Heart right ventricle (tissue), 16 donors: ENCODE measurements around the gene GRIA3. TPM values are rescaled to one million over a fixed set of nuclear protein-coding genes. Genes with fewer than 3 reads are reported as not detected.

Experiments used
- ATAC-seq, 8 donors: fragments of 200-7000 bp; cut with Tn5 transposase; one replicate each; pipeline ENCODE4 v1.9.1; 2020; ENCODE audit warnings: mild to moderate bottlenecking in 8 of 8, moderate library complexity in 8 of 8, moderate number of reproducible peaks in 1 of 8
- DNase-seq, 2 donors: peaks; one replicate each; pipeline ENCODE4 v3.0.0-alpha.2; 2020
- H3K27ac ChIP-seq, 10 donors: fragments of 200-600 bp; sonication (generic) in 2 of 10; one replicate each; pipeline versions ENCODE4 v1.5.0 to v1.8.0; 2020 to 2022; ENCODE audit warnings: mild to moderate bottlenecking in 3 of 10
- H3K27me3 ChIP-seq, 7 donors: fragments of 200-600 bp; one replicate each; pipeline ENCODE4 v1.8.0; 2021 to 2022; ENCODE audit warnings: mild to moderate bottlenecking in 2 of 7
- H3K36me3 ChIP-seq, 9 donors: fragments of 200-600 bp; sonication (generic) in 1 of 9; one replicate each; pipeline versions ENCODE4 v1.5.0 to v1.8.0; 2020 to 2022; ENCODE audit warnings: mild to moderate bottlenecking in 2 of 9
- H3K4me1 ChIP-seq, 9 donors: fragments of 200-600 bp; sonication (generic) in 1 of 9; one replicate each; pipeline versions ENCODE4 v1.5.0 to v1.8.0; 2020 to 2022; ENCODE audit warnings: mild to moderate bottlenecking in 4 of 9
- H3K4me3 ChIP-seq, 10 donors: fragments of 200-600 bp; sonication (generic) in 2 of 10; one replicate each; pipeline versions ENCODE4 v1.5.0 to v1.8.0; 2020 to 2022; ENCODE audit warnings: mild to moderate bottlenecking in 7 of 10, moderate library complexity in 2 of 10
- H3K9me3 ChIP-seq, 11 donors: fragments of 200-600 bp in 10 of 11; sonication (generic) in 2 of 11; one replicate each; pipeline versions ENCODE4 v1.5.0 to v1.8.0; 2013 to 2022; ENCODE audit warnings: mild to moderate bottlenecking in 2 of 11, control low read depth in 1 of 11, moderate library complexity in 1 of 11
- WGBS, 2 donors: extraction: QIAGEN DNeasy Blood & Tissue Kit; methylation state at CpG; one replicate each; pipeline ENCODE4 v1.1.7; 2013; ENCODE audit warnings: inconsistent platforms in 1 of 2; 5-methylcytosine and 5-hydroxymethylcytosine counted together
- intact Hi-C, 10 donors: fragments of 100-400 bp; cut with DNase I; formaldehyde crosslinking; loops; one replicate each; pipeline versions ENCODE4 v1.11.1 to v1.14.2; 2022
- polyA plus RNA-seq, 2 donors: library from polyadenylated mRNA; stranded (reverse); fragments of 200-250 nt; gene quantifications; one replicate each; pipeline ENCODE4 v1.2.3, GENCODE V29; 2013
- total RNA-seq, 10 donors: library from RNA; stranded (reverse); fragmentation: NEBNext Ultra II Directional in 3 of 10; extraction: Animal tissue kit (Norgen Biotek cat#: 25700) in 3 of 10; gene quantifications; one replicate each; pipeline versions ENCODE4 v1.2.1 to v1.2.4, GENCODE V29; 2021 to 2023
- TF ChIP-seq, protein P1 (sequence below), 9 donors: fragments of 200-600 bp; sonication (generic) in 2 of 9; IDR thresholded peaks; one replicate each; pipeline versions ENCODE4 v1.5.0 to v1.8.0; 2021 to 2022; ENCODE audit warnings: antibody characterized with exemption in 9 of 9, mild to moderate bottlenecking in 5 of 9, moderate library complexity in 1 of 9
- donor health status: Arrhythmogenic right ventricular cardiomyopathy.
- donor health status: ischemic (EF 13 %, LVEDD 7.1; RV severe dilation, severe dysfunction).
- donor health status: healthy with polysubstance abuse.
- donor health status: DM: no; HTN: yes; CAD: no.
- donor health status: DM: no; HTN: no; CAD: no.
- donor health status: ischemic (EF 25% LVEDD 6.9; RV normal size, moderate dysfunction).
- donor health status: ischemic (EF 25% LVEDD 5.7; RV mildly dilated, moderate dysfunction).
- donor health status: healthy.
- donor health status: DM: yes; HTN: yes; CAD: no.
- donor health status: Ischemic cardiomyopathy.
- donor health status: ischemic (EF 35%, LVEDD 5.7; RV mildly dilated, moderate dysfunction).
- donor health status: nonischemic (EF 11% LVEDD 7.7; RV severe dilation, severe dysfunction).
- donor health status: DM: yes; HTN: yes; CAD: no.
- donor health status: PGD.
- donor health status: ischemic (EF 29% LVEDD 5.4; RV normal size, mild dysfunction).
- donor health status: nonischemic (EF 23%, LVEDD 6.1; RV moderate dilation, normal function).

Gene GRIA3
- total and polyA plus RNA-seq, 12 donors = 0.06 to 12.4 (median 1.2) TPM

GRCh38 chrX:123450222-123450621 lies 266.1 kb downstream of the GRIA3 start:
- H3K4me3 ChIP-seq = no peak overlapping the region
- H3K4me1 ChIP-seq = peaks cover 0 to 5% (median 0%) of the 10 kb centered on the region in 9 donors
- no peaks in the 10 kb centered on the region for H3K9me3 ChIP-seq
- 40 to 44% methylated on average over 3 of the region's 3 CpGs for WGBS, 2 donors
- no peak overlapping the region for H3K27ac ChIP-seq
- DNase-seq (no peak), ATAC-seq (no peak)
- H3K27me3 ChIP-seq = no peaks in the 10 kb centered on the region
- TF ChIP-seq, protein P1, sequence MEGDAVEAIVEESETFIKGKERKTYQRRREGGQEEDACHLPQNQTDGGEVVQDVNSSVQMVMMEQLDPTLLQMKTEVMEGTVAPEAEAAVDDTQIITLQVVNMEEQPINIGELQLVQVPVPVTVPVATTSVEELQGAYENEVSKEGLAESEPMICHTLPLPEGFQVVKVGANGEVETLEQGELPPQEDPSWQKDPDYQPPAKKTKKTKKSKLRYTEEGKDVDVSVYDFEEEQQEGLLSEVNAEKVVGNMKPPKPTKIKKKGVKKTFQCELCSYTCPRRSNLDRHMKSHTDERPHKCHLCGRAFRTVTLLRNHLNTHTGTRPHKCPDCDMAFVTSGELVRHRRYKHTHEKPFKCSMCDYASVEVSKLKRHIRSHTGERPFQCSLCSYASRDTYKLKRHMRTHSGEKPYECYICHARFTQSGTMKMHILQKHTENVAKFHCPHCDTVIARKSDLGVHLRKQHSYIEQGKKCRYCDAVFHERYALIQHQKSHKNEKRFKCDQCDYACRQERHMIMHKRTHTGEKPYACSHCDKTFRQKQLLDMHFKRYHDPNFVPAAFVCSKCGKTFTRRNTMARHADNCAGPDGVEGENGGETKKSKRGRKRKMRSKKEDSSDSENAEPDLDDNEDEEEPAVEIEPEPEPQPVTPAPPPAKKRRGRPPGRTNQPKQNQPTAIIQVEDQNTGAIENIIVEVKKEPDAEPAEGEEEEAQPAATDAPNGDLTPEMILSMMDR (IDR thresholded peaks at IDR 0.05) = peak in 7 of 9 donors; percentile 21 to 46 (median 36)
- intact Hi-C loops = no loop called here
- no peaks in the 10 kb centered on the region for H3K36me3 ChIP-seq

GRCh38 chrX:123454712-123455431 lies 270.8 kb downstream of the GRIA3 start:
- WGBS, 2 donors = 14 to 44% methylated on average over 1 of the region's 1 CpG
- no peak for DNase-seq
- TF ChIP-seq, protein P1 (IDR thresholded peaks at IDR 0.05) = no peak
- Histone ChIP-seq H3K4me3 (no peak overlapping the region), H3K27me3 (no peaks in the 10 kb centered on the region), H3K27ac (peak overlapping the region in 4 of 10 donors; percentile 10 to 34 (median 22)), H3K9me3 (no peaks in the 10 kb centered on the region), H3K4me1 (peaks cover 0 to 5% (median 0%) of the 10 kb centered on the region in 9 donors), H3K36me3 (no peaks in the 10 kb centered on the region)
- intact Hi-C loops = no loop called here
- no peak for ATAC-seq

DNA sequence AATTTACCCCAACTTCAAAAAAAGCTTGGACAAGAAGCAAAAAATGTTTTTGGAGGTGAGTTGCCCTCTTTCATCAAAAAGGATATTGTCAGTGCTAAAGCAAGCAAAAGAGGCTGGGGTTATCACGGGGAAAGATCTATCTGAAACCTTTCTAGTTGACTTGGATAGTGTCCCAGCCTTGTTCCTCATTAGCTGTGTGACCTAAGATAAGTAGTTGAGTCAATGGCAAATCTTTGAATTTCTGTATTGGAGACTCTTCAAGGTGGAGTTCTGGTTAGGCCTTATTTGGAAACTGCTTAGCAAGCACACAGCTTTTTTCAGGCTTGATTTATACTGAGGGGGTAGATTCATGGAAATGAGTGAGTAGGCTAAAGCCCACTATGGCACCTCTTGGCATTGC lies 271.6 kb downstream of the GRIA3 start:
- H3K36me3 ChIP-seq = no peaks in the 10 kb centered on the region
- WGBS, 2 donors = 64 to 75% methylated on average over 1 of the region's 1 CpG
- H3K4me1 ChIP-seq = peaks cover 0 to 5% (median 0%) of the 10 kb centered on the region in 9 donors
- H3K27me3 ChIP-seq = no peaks in the 10 kb centered on the region
- no peak for DNase-seq
- intact Hi-C loops = no loop called here
- no peaks in the 10 kb centered on the region for H3K9me3 ChIP-seq
- H3K27ac ChIP-seq = no peak overlapping the region
- no peak for ATAC-seq
- H3K4me3 ChIP-seq = no peak overlapping the region
- TF ChIP-seq, protein P1 (IDR thresholded peaks at IDR 0.05) = no peak

DNA sequence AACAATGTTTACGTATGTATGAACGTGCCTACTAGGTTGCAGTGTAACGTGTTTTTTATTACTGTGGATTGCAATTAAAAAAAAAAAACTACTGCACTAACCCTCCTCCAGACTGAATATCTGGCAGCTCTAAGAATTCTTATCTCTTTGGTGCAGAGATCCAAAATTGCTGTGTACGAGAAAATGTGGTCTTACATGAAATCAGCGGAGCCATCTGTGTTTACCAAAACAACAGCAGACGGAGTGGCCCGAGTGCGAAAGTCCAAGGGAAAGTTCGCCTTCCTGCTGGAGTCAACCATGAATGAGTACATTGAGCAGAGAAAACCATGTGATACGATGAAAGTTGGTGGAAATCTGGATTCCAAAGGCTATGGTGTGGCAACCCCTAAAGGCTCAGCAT lies 280.6 kb downstream of the GRIA3 start:
- WGBS, 2 donors = 59 to 76% methylated on average over 10 of the region's 10 CpGs
- H3K4me1 ChIP-seq = no peaks in the 10 kb centered on the region
- H3K27ac ChIP-seq = no peak overlapping the region
- H3K9me3 ChIP-seq = no peaks in the 10 kb centered on the region
- ATAC-seq = no peak
- TF ChIP-seq, protein P1 (IDR thresholded peaks at IDR 0.05) = no peak
- no peaks in the 10 kb centered on the region for H3K36me3 ChIP-seq
- intact Hi-C loops = no loop called here
- H3K4me3 ChIP-seq = no peak overlapping the region
- no peak for DNase-seq
- H3K27me3 ChIP-seq = no peaks in the 10 kb centered on the region
